MM.1S (cell line): ENCODE data around the gene PXN.

Experiments used
- CTCF ChIP-seq: fragments of 300-600 bp; sonication (generic); IDR thresholded peaks from 2 replicates; pipeline ENCODE4 v1.5.1; 2016; ENCODE audit warnings: antibody characterized with exemption, low read length, mixed read lengths
- EZH2phosphoT487 ChIP-seq: fragments of 300-600 bp; sonication (generic); IDR thresholded peaks from 2 replicates; pipeline ENCODE4 v1.6.1; 2018; ENCODE audit warnings: antibody characterized with exemption, low read length

GRCh38 chr12:120284381-120284780 is 18.9 kb upstream of the PXN start:
- no peak for TF ChIP-seq EZH2phosphoT487
- no peak for TF ChIP-seq CTCF
